Neural cell (in vitro differentiated cells): ENCODE measurements around the gene FAM83F. TPM values are rescaled to one million over a fixed set of nuclear protein-coding genes. Genes with fewer than 3 reads are reported as not detected.

Source experiments
- H2AFZ ChIP-seq: fragments of 200-600, 300-800 bp; sonication (generic), shearing (Covaris generic); 2 replicates; pipeline ENCODE4 v1.6.0; 2014; ENCODE audit warnings: low read depth, mild to moderate bottlenecking, antibody characterized with exemption, low read length, moderate library complexity
- H3F3A ChIP-seq: fragments of 200-600 bp; shearing (Covaris generic); 2 replicates; pipeline ENCODE4 v1.6.1; 2016; ENCODE audit warnings: mild to moderate bottlenecking, moderate library complexity, mixed read lengths, antibody characterized with exemption, low read length; ENCODE audit not compliant: insufficient read depth, poor library complexity, severe bottlenecking
- H3K27ac ChIP-seq: fragments of 200-600, 300-800 bp; sonication (generic), shearing (Covaris generic); 2 replicates; pipeline ENCODE4 v1.5.1; 2014; ENCODE audit warnings: mild to moderate bottlenecking, low read length, moderate library complexity
- H3K27me3 ChIP-seq: fragments of 300-800, 200-600 bp; sonication (generic), shearing (Covaris generic); 2 replicates; pipeline ENCODE4 v1.6.0; 2014; ENCODE audit warnings: mild to moderate bottlenecking, low read depth, low read length, moderate library complexity; ENCODE audit not compliant: insufficient read depth
- H3K36me3 ChIP-seq: fragments of 300-800, 200-600 bp; sonication (generic), shearing (Covaris generic); 2 replicates; pipeline ENCODE4 v1.5.1; 2014; ENCODE audit warnings: mild to moderate bottlenecking, antibody characterized with exemption, low read length, moderate library complexity; ENCODE audit not compliant: insufficient read depth
- H3K4me2 ChIP-seq: fragments of 300-800, 200-600 bp; sonication (generic), shearing (Covaris generic); 2 replicates; pipeline ENCODE4 v1.6.0; 2014; ENCODE audit warnings: mild to moderate bottlenecking, low read length
- H3K4me3 ChIP-seq: fragments of 300-800, 200-600 bp; sonication (generic), shearing (Covaris generic); 2 replicates; pipeline ENCODE4 v1.5.1; 2014; ENCODE audit warnings: mild to moderate bottlenecking, low read length, moderate library complexity
- H3K79me2 ChIP-seq: fragments of 200-600 bp; shearing (Covaris generic); replicated peaks from 2 replicates; pipeline ENCODE4 v1.6.0; 2014; ENCODE audit warnings: mild to moderate bottlenecking, low read length, moderate library complexity; ENCODE audit not compliant: insufficient read depth
- H3K9ac ChIP-seq: fragments of 300-800, 200-600 bp; sonication (generic), shearing (Covaris generic); 2 replicates; pipeline ENCODE4 v1.6.1; 2016; ENCODE audit warnings: mild to moderate bottlenecking, low read length, mixed read lengths
- H3K9me2 ChIP-seq: fragments of 200-600 bp; shearing (Covaris generic); 2 replicates; pipeline ENCODE4 v1.6.1; 2016; ENCODE audit warnings: mild to moderate bottlenecking, low read length, mixed read lengths; ENCODE audit not compliant: insufficient read depth
- H3K9me3 ChIP-seq: fragments of 200-600, 300-800 bp; sonication (generic), shearing (Covaris generic); 2 replicates; pipeline ENCODE4 v1.6.1; 2016; ENCODE audit warnings: mild to moderate bottlenecking, mixed run types, low read length, moderate library complexity, mixed read lengths
- H4K20me1 ChIP-seq: fragments of 200-600 bp; shearing (Covaris generic); 2 replicates; pipeline ENCODE4 v1.6.1; 2016; ENCODE audit warnings: mild to moderate bottlenecking, mixed run types; ENCODE audit not compliant: insufficient read depth
- EP300 ChIP-seq: fragments of 450-650 bp; conservative IDR thresholded peaks from 2 replicates; pipeline ENCODE4 v1.6.1; 2014; ENCODE audit warnings: antibody characterized with exemption, mild to moderate bottlenecking, moderate library complexity; ENCODE audit not compliant: poor library complexity, severe bottlenecking
- EZH2 ChIP-seq: fragments of 200-600, 300-800 bp; shearing (Covaris generic), sonication (generic); IDR thresholded peaks from 2 replicates; pipeline ENCODE4 v1.6.1; 2014; ENCODE audit warnings: antibody characterized with exemption, low read length, borderline replicate concordance, mild to moderate bottlenecking; ENCODE audit not compliant: insufficient read depth, poor library complexity, severe bottlenecking
- MXI1 ChIP-seq: fragments of 450-650 bp; conservative IDR thresholded peaks from 2 replicates; pipeline ENCODE4 v1.6.1; 2014; ENCODE audit warnings: antibody characterized with exemption, mild to moderate bottlenecking; ENCODE audit not compliant: poor library complexity, severe bottlenecking
- POLR2AphosphoS5 ChIP-seq: IDR thresholded peaks from 2 replicates; pipeline ENCODE4 v1.6.1; 2012
- RAD21 ChIP-seq: fragments of 450-650 bp; conservative IDR thresholded peaks from 2 replicates; pipeline ENCODE4 v1.6.1; 2014; ENCODE audit warnings: antibody characterized with exemption, mild to moderate bottlenecking, moderate library complexity
- REST ChIP-seq: IDR thresholded peaks from 2 replicates; pipeline ENCODE4 v1.6.1; 2012; ENCODE audit warnings: borderline replicate concordance
- SMC3 ChIP-seq: fragments of 450-650 bp; conservative IDR thresholded peaks from 2 replicates; pipeline ENCODE4 v1.6.1; 2014; ENCODE audit warnings: antibody characterized with exemption, mild to moderate bottlenecking, moderate library complexity; ENCODE audit not compliant: poor library complexity
- TAF1 ChIP-seq: IDR thresholded peaks from 2 replicates; pipeline ENCODE4 v1.6.1; 2012; ENCODE audit warnings: low read depth
- polyA plus RNA-seq: library from polyadenylated mRNA; depleted of rRNA; stranded (reverse); fragments of >200 nt; gene quantifications from 2 replicates; pipeline ENCODE4 v1.2.3, GENCODE V29; 2014
- TF ChIP-seq, protein P1 (sequence below): fragments of 450-650 bp; IDR thresholded peaks from 2 replicates; pipeline ENCODE4 v1.5.1; 2014; ENCODE audit warnings: antibody characterized with exemption, mild to moderate bottlenecking, moderate library complexity; ENCODE audit not compliant: poor library complexity, severe bottlenecking

The FAM83F gene
- polyA plus RNA-seq, 1 donor from 2014 or later: 0.42 TPM

DNA sequence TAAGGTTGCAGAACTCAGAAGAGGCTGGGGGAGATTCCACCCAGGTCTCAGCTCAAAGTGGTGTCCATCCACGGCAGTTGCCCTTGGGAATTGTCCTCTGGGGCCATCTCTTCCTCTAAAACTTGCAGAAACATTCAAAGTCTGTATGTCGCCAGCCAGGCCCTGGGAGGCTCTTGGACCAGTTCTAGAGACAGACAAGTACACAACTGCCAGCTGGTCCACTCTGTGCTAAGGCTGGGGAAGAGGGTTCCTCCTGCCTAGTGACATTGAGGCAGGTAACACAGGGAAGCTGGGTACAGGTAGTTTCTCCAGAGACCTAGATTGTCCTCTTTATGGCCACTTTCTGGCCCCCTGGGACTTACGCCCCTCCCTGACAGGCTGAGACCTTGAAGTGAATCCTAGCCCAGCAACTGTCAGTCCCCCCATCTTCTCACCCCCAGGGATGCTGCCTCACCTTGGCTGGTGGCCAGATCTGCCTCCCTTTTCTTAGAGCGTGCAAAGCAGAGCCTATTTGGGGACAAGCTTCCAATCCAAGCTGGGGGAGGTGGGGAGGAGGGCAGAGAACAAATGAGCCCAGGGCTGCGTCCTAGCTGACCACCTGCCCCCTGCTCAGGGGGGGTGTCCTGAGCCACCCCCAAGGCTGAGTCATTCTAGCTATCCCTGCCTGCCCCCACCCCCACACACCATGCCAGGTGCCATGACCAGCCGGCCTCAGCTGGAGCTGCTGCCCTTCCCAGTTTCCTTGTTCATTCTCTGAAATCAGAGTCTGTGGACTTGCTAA, 8.4 kb downstream of the FAM83F start:
- Histone ChIP-seq H3K4me2 (no peak overlapping the region), H3F3A (no peaks in the 10 kb centered on the region), H3K27me3 (no peaks in the 10 kb centered on the region), H3K27ac (no peak overlapping the region), H3K9me2 (no peaks in the 10 kb centered on the region), H3K79me2 (no peaks in the 10 kb centered on the region), H2AFZ (no peak overlapping the region), H3K4me3 (no peak overlapping the region), H3K9ac (no peak overlapping the region), H3K9me3 (no peaks in the 10 kb centered on the region), H4K20me1 (no peaks in the 10 kb centered on the region), H3K36me3 (no peaks in the 10 kb centered on the region)
- TF ChIP-seq EP300 (no peak), TAF1 (no peak), POLR2AphosphoS5 (no peak), REST (no peak), SMC3 (no peak), RAD21 (no peak), MXI1 (no peak), EZH2 (no peak)

GRCh38 chr22:40004836-40005235, 10.1 kb downstream of the FAM83F start:
- Histone ChIP-seq H3K9ac (no peak overlapping the region), H3K9me3 (no peaks in the 10 kb centered on the region), H3K4me3 (no peak overlapping the region), H3F3A (no peaks in the 10 kb centered on the region), H3K27me3 (no peaks in the 10 kb centered on the region), H2AFZ (no peak overlapping the region), H3K27ac (no peak overlapping the region), H3K36me3 (no peaks in the 10 kb centered on the region), H3K79me2 (no peaks in the 10 kb centered on the region), H4K20me1 (no peaks in the 10 kb centered on the region), H3K4me2 (no peak overlapping the region), H3K9me2 (no peaks in the 10 kb centered on the region)
- TF ChIP-seq, protein P1, sequence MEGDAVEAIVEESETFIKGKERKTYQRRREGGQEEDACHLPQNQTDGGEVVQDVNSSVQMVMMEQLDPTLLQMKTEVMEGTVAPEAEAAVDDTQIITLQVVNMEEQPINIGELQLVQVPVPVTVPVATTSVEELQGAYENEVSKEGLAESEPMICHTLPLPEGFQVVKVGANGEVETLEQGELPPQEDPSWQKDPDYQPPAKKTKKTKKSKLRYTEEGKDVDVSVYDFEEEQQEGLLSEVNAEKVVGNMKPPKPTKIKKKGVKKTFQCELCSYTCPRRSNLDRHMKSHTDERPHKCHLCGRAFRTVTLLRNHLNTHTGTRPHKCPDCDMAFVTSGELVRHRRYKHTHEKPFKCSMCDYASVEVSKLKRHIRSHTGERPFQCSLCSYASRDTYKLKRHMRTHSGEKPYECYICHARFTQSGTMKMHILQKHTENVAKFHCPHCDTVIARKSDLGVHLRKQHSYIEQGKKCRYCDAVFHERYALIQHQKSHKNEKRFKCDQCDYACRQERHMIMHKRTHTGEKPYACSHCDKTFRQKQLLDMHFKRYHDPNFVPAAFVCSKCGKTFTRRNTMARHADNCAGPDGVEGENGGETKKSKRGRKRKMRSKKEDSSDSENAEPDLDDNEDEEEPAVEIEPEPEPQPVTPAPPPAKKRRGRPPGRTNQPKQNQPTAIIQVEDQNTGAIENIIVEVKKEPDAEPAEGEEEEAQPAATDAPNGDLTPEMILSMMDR: no peak
- TF ChIP-seq POLR2AphosphoS5 (no peak), EZH2 (no peak), REST (no peak), RAD21 (no peak), MXI1 (no peak), SMC3 (no peak), EP300 (no peak), TAF1 (no peak)
